ENCODE data around the gene ADAMTS1. TPM values are rescaled to one million over a fixed set of nuclear protein-coding genes. Genes with fewer than 3 reads are reported as not detected.
A peak's percentile ranks its signal among the peaks of the same experiment; 100 is the strongest.

ADAMTS1 gene
- total and polyA plus RNA-seq, 4 experiments from 2014 or later, result 0.16 TPM; not detected in 3

DNA sequence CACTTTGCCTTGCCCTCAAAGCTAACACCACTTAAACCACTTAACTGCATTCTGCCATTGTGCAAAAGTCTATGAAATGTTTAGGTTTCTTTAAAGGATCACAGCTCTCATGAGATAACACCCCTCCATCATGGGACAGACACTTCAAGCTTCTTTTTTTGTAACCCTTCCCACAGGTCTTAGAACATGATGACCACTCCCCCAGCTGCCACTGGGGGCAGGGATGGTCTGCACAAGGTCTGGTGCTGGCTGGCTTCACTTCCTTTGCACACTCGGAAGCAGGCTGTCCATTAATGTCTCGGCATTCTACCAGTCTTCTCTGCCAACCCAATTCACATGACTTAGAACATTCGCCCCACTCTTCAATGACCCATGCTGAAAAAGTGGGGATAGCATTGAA lies 7.7 kb downstream of the ADAMTS1 start:
- Histone ChIP-seq H3K9me3 (ENCODE audit: control insufficient read depth in 1 of 2, low read length in 2 of 2) (no peaks in the 10 kb centered on the region), H3K4me1 (ENCODE audit: insufficient read depth, low read length) (no peaks in the 10 kb centered on the region), H3K27ac (ENCODE audit: low read depth, low read length) (no peak overlapping the region), H3K36me3 (ENCODE audit: insufficient read depth, low read length) (no peaks in the 10 kb centered on the region), H3K27me3 (ENCODE audit: insufficient read depth, low read length) (no peaks in the 10 kb centered on the region), H3K4me3 (ENCODE audit: low read length in 2 of 2) (no peak overlapping the region)
- Mint-ChIP-seq H3K9me3 (peaks cover 0 to 5% (median 0%) of the 10 kb centered on the region in 8 donors), H3K4me1 (peaks cover 0 to 5% (median 3%) of the 10 kb centered on the region in 4 donors), H3K36me3 (no peaks in the 10 kb centered on the region), H3K27ac (no peak overlapping the region), H3K4me3 (no peak overlapping the region), H3K27me3 (peaks cover 22 to 28% of the 10 kb centered on the region in 2 donors)
- POLR2A ChIA-PET (ENCODE audit: partially characterized antibody), result no interaction called here
- no peak for DNase-seq
- CTCF ChIA-PET (ENCODE audit: partially characterized antibody), result no interaction called here
- intact Hi-C loops (cut with micrococcal nuclease), result no loop called here

DNA sequence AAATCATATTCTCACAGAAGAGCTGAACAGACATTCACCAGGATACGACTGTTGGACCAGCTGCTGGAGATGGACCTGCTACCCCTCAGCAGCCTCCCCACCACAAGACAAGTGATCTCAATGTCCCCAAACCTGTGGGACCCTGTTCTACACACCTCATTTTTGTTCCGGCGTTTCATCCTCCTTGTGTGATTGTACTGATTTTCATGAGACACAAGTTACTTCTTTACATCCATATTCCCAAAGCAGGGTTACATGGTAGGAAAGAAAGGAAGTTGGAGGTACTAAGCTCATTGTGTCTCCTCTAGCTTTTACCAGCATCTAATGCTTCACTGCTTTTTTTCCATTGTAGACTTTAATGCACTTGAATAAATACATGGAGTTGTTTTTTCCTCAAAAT lies 8.7 kb downstream of the ADAMTS1 start:
- peaks cover 0 to 5% (median 3%) of the 10 kb centered on the region in 4 donors for H3K4me1 Mint-ChIP-seq
- H3K36me3 Mint-ChIP-seq, result no peaks in the 10 kb centered on the region
- intact Hi-C loops (cut with micrococcal nuclease), result no loop called here
- peaks cover 0 to 5% (median 0%) of the 10 kb centered on the region in 8 donors for H3K9me3 Mint-ChIP-seq
- Histone ChIP-seq H3K27ac (ENCODE audit: low read depth, low read length) (no peak overlapping the region), H3K9me3 (ENCODE audit: control insufficient read depth in 1 of 2, low read length in 2 of 2) (no peaks in the 10 kb centered on the region), H3K36me3 (ENCODE audit: insufficient read depth, low read length) (no peaks in the 10 kb centered on the region), H3K4me1 (ENCODE audit: insufficient read depth, low read length) (no peaks in the 10 kb centered on the region), H3K27me3 (ENCODE audit: insufficient read depth, low read length) (no peaks in the 10 kb centered on the region), H3K4me3 (ENCODE audit: low read length in 2 of 2) (no peak overlapping the region)
- H3K27ac Mint-ChIP-seq, result no peak overlapping the region
- no peak overlapping the region for H3K4me3 Mint-ChIP-seq
- ChIA-PET POLR2A (ENCODE audit: partially characterized antibody) (no interaction called here), CTCF (ENCODE audit: partially characterized antibody) (no interaction called here)
- peaks cover 14 to 22% of the 10 kb centered on the region in 2 donors for H3K27me3 Mint-ChIP-seq
- DNase-seq, result no peak

DNA sequence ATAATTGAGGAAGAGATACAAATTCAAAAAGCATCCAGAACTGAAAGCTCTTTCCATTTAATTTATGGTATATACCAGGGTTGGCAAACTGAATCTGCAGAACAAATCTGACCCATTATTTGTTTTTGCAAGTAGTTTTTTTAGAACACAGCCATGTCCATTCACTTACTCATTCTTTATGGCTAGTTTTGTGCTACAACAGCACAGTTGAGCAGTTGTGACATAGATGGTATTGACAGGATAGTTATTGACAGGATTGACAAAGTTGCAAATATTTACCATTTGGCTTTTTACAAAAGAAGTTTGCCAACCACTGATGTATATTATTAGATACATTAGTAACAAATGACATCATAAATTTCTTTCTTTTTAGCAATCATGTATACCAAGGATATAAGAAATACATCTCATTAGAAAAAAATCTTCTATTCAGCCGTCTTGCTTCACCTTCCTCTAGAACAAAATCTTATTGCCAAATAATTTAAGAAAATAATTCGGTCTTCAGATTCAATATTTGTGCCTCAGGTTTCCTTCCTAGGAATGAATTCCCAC lies 9.4 kb downstream of the ADAMTS1 start:
- H3K4me3 Mint-ChIP-seq, result no peak overlapping the region
- no peaks in the 10 kb centered on the region for H3K4me1 ChIP-seq (ENCODE audit: insufficient read depth, low read length)
- intact Hi-C loops (cut with micrococcal nuclease), result no loop called here
- no peaks in the 10 kb centered on the region for H3K9me3 ChIP-seq (ENCODE audit: control insufficient read depth in 1 of 2, low read length in 2 of 2)
- POLR2A ChIA-PET (ENCODE audit: partially characterized antibody), result no interaction called here
- peaks cover 12 to 22% of the 10 kb centered on the region in 2 donors for H3K27me3 Mint-ChIP-seq
- no peak overlapping the region for H3K4me3 ChIP-seq (ENCODE audit: low read length in 2 of 2)
- no peaks in the 10 kb centered on the region for H3K27me3 ChIP-seq (ENCODE audit: insufficient read depth, low read length)
- CTCF ChIA-PET (ENCODE audit: partially characterized antibody), result no interaction called here
- H3K27ac Mint-ChIP-seq, result no peak overlapping the region
- H3K4me1 Mint-ChIP-seq, result peaks cover 0 to 5% (median 3%) of the 10 kb centered on the region in 4 donors
- H3K9me3 Mint-ChIP-seq, result peaks cover 0 to 5% (median 0%) of the 10 kb centered on the region in 8 donors
- H3K36me3 Mint-ChIP-seq, result no peaks in the 10 kb centered on the region
- no peak for DNase-seq
- no peak overlapping the region for H3K27ac ChIP-seq (ENCODE audit: low read depth, low read length)
- no peaks in the 10 kb centered on the region for H3K36me3 ChIP-seq (ENCODE audit: insufficient read depth, low read length)

DNA sequence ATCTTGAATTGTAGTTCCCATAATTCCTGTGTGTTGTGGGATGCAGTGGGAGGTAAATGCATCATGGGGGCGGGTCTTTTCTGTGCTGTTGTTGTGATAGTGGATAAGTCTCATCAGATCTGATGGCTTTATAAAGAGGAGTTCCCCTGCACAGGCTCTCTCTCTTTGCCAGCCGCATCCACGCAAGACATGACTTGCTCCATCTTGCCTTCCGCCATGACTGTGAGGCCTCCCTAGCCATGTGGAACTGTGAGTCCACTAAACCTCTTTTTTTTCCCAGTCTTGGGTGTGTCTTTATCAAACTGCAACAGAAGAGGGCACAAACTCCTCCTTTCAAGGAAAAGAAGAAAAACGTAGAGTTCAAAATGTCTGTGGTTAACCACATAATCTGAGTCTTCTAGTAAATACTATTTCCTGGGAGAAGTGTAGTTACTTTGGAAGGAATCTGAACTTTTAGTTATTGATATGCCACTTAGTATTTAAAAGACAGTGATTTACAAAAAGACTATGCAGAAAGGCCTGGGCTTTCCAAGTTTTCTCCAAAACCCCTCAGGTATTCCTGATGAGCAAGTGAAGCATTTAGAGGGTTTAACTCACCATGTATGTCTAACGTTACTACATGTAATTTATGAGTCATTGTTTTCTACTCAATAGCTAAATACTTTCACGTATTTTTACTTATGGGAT lies 10.0 kb downstream of the ADAMTS1 start:
- no peaks in the 10 kb centered on the region for H3K27me3 ChIP-seq (ENCODE audit: insufficient read depth, low read length)
- no peaks in the 10 kb centered on the region for H3K9me3 ChIP-seq (ENCODE audit: control insufficient read depth in 1 of 2, low read length in 2 of 2)
- ChIA-PET CTCF (ENCODE audit: partially characterized antibody) (no interaction called here), POLR2A (ENCODE audit: partially characterized antibody) (no interaction called here)
- intact Hi-C loops (cut with micrococcal nuclease), result no loop called here
- Mint-ChIP-seq H3K9me3 (peaks cover 0 to 5% (median 0%) of the 10 kb centered on the region in 8 donors), H3K27ac (no peak overlapping the region), H3K27me3 (peaks cover 6 to 16% of the 10 kb centered on the region in 2 donors), H3K4me1 (peaks cover 0 to 5% (median 3%) of the 10 kb centered on the region in 4 donors), H3K36me3 (no peaks in the 10 kb centered on the region), H3K4me3 (no peak overlapping the region)
- no peak for DNase-seq
- no peak overlapping the region for H3K4me3 ChIP-seq (ENCODE audit: low read length in 2 of 2)
- no peak overlapping the region for H3K27ac ChIP-seq (ENCODE audit: low read depth, low read length)
- no peaks in the 10 kb centered on the region for H3K4me1 ChIP-seq (ENCODE audit: insufficient read depth, low read length)
- H3K36me3 ChIP-seq (ENCODE audit: insufficient read depth, low read length), result no peaks in the 10 kb centered on the region

DNA sequence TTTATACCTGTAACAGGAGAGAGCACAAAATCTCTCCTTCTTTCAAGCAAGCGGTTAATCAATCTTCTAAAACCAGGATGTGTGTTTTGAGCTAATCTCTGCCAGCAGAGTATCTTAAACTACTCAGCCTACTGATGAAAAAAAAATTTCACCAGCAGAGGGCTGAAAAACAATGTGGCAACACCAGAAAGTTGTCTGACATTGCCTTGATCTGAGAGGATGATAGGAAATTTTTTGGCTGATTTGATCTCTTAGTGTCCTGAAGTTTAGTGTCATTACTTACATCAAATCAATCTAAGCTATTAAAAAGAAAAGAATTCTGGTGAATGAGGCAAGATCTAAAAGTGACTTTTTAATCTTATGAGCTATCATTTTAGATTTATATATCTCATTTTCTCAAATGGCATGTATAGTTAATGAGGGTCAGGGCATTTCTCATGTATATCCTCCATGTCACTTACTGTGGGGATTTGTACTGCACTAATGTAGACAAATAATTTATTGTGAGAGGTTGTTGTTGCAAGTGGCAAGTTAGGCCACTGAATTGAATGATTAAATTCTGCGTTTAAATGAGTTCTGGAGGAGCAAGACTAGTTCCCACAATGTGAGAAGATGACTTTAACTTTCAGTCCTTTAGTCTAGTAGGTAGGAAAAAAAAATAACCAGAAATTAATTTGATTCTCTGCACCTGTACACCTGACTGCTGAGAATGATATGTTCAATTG lies 10.9 kb downstream of the ADAMTS1 start:
- intact Hi-C loops (cut with micrococcal nuclease), result no loop called here
- POLR2A ChIA-PET (ENCODE audit: partially characterized antibody), result no interaction called here

DNA sequence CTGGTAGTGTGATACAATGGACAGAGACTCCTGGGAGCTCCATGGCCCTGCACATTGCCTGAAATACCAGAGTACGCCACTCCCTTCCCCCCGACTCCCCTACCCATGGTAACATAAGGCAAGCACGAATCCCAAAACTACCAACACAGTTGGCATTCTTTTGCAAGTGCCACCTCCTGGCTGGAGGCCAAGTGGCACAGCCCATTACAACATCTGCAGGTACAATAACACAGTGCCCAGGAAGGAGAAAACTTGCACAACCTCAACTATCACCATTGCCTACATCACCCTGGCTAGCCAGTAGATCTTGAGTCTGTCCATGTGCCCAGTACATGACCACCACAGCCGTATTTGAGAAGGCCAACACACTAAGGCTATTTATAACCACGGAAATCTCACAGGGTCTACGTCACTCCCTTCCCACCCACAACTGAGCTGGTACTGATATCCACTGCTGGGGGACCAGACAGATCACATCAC lies 11.7 kb downstream of the ADAMTS1 start:
- DNase-seq, result no peak
- H3K27ac ChIP-seq (ENCODE audit: low read depth, low read length), result no peak overlapping the region
- peaks cover 0 to 5% (median 0%) of the 10 kb centered on the region in 8 donors for H3K9me3 Mint-ChIP-seq
- intact Hi-C loops (cut with micrococcal nuclease), result no loop called here
- H3K27ac Mint-ChIP-seq, result no peak overlapping the region
- H3K36me3 Mint-ChIP-seq, result no peaks in the 10 kb centered on the region
- peaks cover 0 to 5% (median 3%) of the 10 kb centered on the region in 4 donors for H3K4me1 Mint-ChIP-seq
- no peak overlapping the region for H3K4me3 ChIP-seq (ENCODE audit: low read length in 2 of 2)
- no peaks in the 10 kb centered on the region for H3K4me1 ChIP-seq (ENCODE audit: insufficient read depth, low read length)
- POLR2A ChIA-PET (ENCODE audit: partially characterized antibody), result no interaction called here
- no peaks in the 10 kb centered on the region for H3K27me3 ChIP-seq (ENCODE audit: insufficient read depth, low read length)
- H3K36me3 ChIP-seq (ENCODE audit: insufficient read depth, low read length), result no peaks in the 10 kb centered on the region
- H3K9me3 ChIP-seq (ENCODE audit: control insufficient read depth in 1 of 2, low read length in 2 of 2), result no peaks in the 10 kb centered on the region
- H3K27me3 Mint-ChIP-seq, result peaks cover 0 to 10% of the 10 kb centered on the region in 2 donors
- CTCF ChIA-PET (ENCODE audit: partially characterized antibody), result no interaction called here
- H3K4me3 Mint-ChIP-seq, result no peak overlapping the region

More for the DNA sequence above, 10.9 kb downstream of the ADAMTS1 start:
- peaks cover 2 to 11% of the 10 kb centered on the region in 2 donors for H3K27me3 Mint-ChIP-seq
- CTCF ChIA-PET (ENCODE audit: partially characterized antibody), result no interaction called here
- no peaks in the 10 kb centered on the region for H3K36me3 Mint-ChIP-seq
- H3K4me3 Mint-ChIP-seq, result no peak overlapping the region
- peaks cover 0 to 5% (median 3%) of the 10 kb centered on the region in 4 donors for H3K4me1 Mint-ChIP-seq
- Histone ChIP-seq H3K27me3 (ENCODE audit: insufficient read depth, low read length) (no peaks in the 10 kb centered on the region), H3K36me3 (ENCODE audit: insufficient read depth, low read length) (no peaks in the 10 kb centered on the region), H3K4me1 (ENCODE audit: insufficient read depth, low read length) (no peaks in the 10 kb centered on the region), H3K4me3 (ENCODE audit: low read length in 2 of 2) (no peak overlapping the region), H3K9me3 (ENCODE audit: control insufficient read depth in 1 of 2, low read length in 2 of 2) (no peaks in the 10 kb centered on the region), H3K27ac (ENCODE audit: low read depth, low read length) (no peak overlapping the region)
- peak overlapping the region in 1 of 7 donors; percentile 11 for H3K27ac Mint-ChIP-seq
- DNase-seq, result no peak
- H3K9me3 Mint-ChIP-seq, result peaks cover 0 to 5% (median 0%) of the 10 kb centered on the region in 8 donors

DNA sequence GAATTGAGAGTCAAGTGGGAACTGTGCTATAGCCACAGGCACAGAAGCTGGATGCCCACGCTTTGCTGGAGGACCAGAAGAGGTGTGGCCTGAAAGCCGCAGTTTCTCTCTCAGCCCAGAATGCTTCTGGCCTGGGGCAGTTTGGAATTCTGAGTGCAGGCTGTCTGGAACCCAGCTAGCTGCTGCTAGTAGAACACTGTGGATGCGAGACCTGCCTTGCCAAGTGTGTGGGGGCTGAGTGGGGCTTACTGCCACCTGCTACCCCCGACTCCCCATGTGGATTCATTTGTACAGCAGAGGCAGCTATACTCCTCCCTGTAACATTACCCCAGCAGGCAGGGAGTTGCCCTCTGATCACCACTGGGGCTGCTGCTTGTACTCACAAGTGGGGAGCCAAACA lies 12.2 kb downstream of the ADAMTS1 start:
- Mint-ChIP-seq H3K27me3 (peaks cover 0 to 8% of the 10 kb centered on the region in 2 donors), H3K27ac (no peak overlapping the region), H3K4me3 (no peak overlapping the region), H3K9me3 (peaks cover 0 to 5% (median 0%) of the 10 kb centered on the region in 8 donors), H3K36me3 (no peaks in the 10 kb centered on the region), H3K4me1 (peaks cover 0 to 5% (median 3%) of the 10 kb centered on the region in 4 donors)
- no peak overlapping the region for H3K4me3 ChIP-seq (ENCODE audit: low read length in 2 of 2)
- ChIA-PET POLR2A (ENCODE audit: partially characterized antibody) (no interaction called here), CTCF (ENCODE audit: partially characterized antibody) (no interaction called here)
- H3K36me3 ChIP-seq (ENCODE audit: insufficient read depth, low read length), result no peaks in the 10 kb centered on the region
- intact Hi-C loops (cut with micrococcal nuclease), result no loop called here
- no peaks in the 10 kb centered on the region for H3K9me3 ChIP-seq (ENCODE audit: control insufficient read depth in 1 of 2, low read length in 2 of 2)
- H3K27me3 ChIP-seq (ENCODE audit: insufficient read depth, low read length), result no peaks in the 10 kb centered on the region
- no peaks in the 10 kb centered on the region for H3K4me1 ChIP-seq (ENCODE audit: insufficient read depth, low read length)
- no peak for DNase-seq
- H3K27ac ChIP-seq (ENCODE audit: low read depth, low read length), result no peak overlapping the region
